Karpas-422 (cell line): ENCODE results near the gene WNT1. TPM values are rescaled to one million over a fixed set of nuclear protein-coding genes. Genes with fewer than 3 reads are reported as not detected.

ENCODE experiments used
- DNase-seq: peaks from one replicate; pipeline ENCODE4 v3.0.0-alpha.2; 2015
- H2AFZ ChIP-seq: fragments of 200-600 bp; sonication (generic); 2 replicates; pipeline ENCODE4 v1.6.1; 2014; ENCODE audit warnings: antibody characterized with exemption, low read length, mixed read lengths
- H3K27ac ChIP-seq: fragments of 200-600 bp; sonication (generic); 2 replicates; pipeline ENCODE4 v1.5.1; 2014; ENCODE audit warnings: mild to moderate bottlenecking, low read length, moderate library complexity
- H3K27me3 ChIP-seq: fragments of 200-600 bp; sonication (generic); 2 replicates; pipeline ENCODE4 v1.6.1; 2014; ENCODE audit warnings: low read length, mixed read lengths
- H3K36me3 ChIP-seq: fragments of 200-600 bp; sonication (generic); 2 replicates; pipeline ENCODE4 v1.6.1; 2014; ENCODE audit warnings: low read length, mixed read lengths; ENCODE audit not compliant: insufficient read depth
- H3K4me1 ChIP-seq: fragments of 200-600 bp; sonication (generic); 2 replicates; pipeline ENCODE4 v1.6.1; 2014; ENCODE audit warnings: mild to moderate bottlenecking, low read length, mixed read lengths
- H3K4me2 ChIP-seq: fragments of 200-600 bp; sonication (generic); 2 replicates; pipeline ENCODE4 v1.6.1; 2014; ENCODE audit warnings: low read length, low read depth, mild to moderate bottlenecking; ENCODE audit not compliant: poor library complexity, severe bottlenecking
- H3K4me3 ChIP-seq: fragments of 200-600 bp; sonication (generic); 2 replicates; pipeline ENCODE4 v1.5.1; 2014; ENCODE audit warnings: mild to moderate bottlenecking, antibody characterized with exemption, low read length, mixed read lengths
- H3K79me2 ChIP-seq: fragments of 200-600 bp; sonication (generic); 2 replicates; pipeline ENCODE4 v1.6.1; 2014; ENCODE audit warnings: mild to moderate bottlenecking, low read length, mixed read lengths
- H3K9ac ChIP-seq: fragments of 200-600 bp; sonication (generic); 2 replicates; pipeline ENCODE4 v1.6.0; 2014; ENCODE audit warnings: low read length
- H3K9me2 ChIP-seq: fragments of 200-600 bp; sonication (generic), shearing (Covaris generic); replicated peaks from 2 replicates; pipeline ENCODE4 v1.6.0; 2014; ENCODE audit warnings: mild to moderate bottlenecking, low read length, moderate library complexity; ENCODE audit not compliant: insufficient read depth
- H3K9me3 ChIP-seq: fragments of 300-700, 200-600 bp; sonication (generic); 2 replicates; pipeline ENCODE4 v1.6.1; 2014; ENCODE audit warnings: low read length, mixed read lengths
- H4K20me1 ChIP-seq: fragments of 200-600 bp; sonication (generic); 2 replicates; pipeline ENCODE4 v1.6.1; 2014; ENCODE audit warnings: mild to moderate bottlenecking, antibody characterized with exemption, low read length, low read depth; ENCODE audit not compliant: insufficient read depth
- total RNA-seq: library from RNA; depleted of rRNA; stranded (reverse); fragments of >200 nt; shearing (Covaris generic); gene quantifications from 2 replicates; pipeline ENCODE4 v1.2.3, GENCODE V29; 2014; ENCODE audit warnings: low replicate concordance

The WNT1 gene
- total RNA-seq, 1 experiment from 2014 or later, result not detected

DNA sequence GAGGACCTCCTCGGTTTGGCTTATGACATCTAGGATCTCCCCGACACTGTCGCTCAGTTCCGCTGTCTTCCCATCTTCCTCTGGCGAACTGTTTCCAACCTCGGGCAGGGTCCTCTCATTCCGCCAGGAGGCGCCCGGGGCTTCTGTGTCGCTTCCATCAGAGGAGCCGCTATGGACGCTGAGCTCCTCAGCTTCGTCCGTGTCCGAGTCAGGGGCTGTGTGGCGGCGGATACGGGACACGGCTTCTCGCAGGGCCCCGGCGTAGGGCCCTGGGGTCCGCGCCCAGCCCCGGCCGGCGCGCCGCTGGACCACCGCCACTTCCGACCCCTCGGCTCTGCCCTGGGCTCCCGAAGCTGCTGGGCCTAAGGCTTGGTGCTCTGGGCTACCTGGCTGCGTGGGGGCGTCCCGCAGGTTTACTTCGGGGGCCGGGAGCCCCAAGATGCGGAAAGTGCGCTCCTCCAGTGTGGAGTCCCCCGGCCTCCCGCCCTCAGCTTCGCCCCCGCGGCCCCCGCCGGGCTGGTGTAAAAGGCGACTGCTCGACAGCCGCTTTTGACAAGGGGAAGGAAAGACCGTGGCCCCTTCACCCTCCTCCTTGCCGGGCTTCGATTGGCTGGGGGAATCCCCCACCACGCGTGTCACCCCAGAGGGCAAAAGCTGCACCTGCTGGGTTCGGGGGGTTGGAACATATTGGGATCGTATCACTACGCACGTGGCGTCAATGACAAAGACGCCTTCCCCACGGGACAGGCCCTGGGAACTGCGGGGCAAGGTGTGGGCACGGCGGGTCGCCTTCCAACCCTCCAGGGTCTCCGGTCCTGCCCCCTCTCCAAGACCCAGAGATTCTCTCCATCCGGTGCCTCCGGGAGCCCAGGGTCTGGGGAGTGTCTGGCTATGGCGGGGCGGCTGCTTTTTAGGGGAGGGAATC lies 18.9 kb downstream of the WNT1 start:
- peak overlapping the region; percentile 93 for H3K4me2 ChIP-seq
- peaks cover 2% of the 10 kb centered on the region for H3K36me3 ChIP-seq
- H3K79me2 ChIP-seq, result no peaks in the 10 kb centered on the region
- H3K9me2 ChIP-seq, result no peaks in the 10 kb centered on the region
- no peaks in the 10 kb centered on the region for H3K27me3 ChIP-seq
- H3K4me3 ChIP-seq, result peak overlapping the region; percentile 67
- peak; percentile 90 for DNase-seq
- H4K20me1 ChIP-seq, result no peaks in the 10 kb centered on the region
- H3K27ac ChIP-seq, result no peak overlapping the region
- peak overlapping the region; percentile 77 for H3K9ac ChIP-seq
- peak overlapping the region; percentile 65; the same call in 1 of the 2 replicates for H2AFZ ChIP-seq
- peaks cover 45% of the 10 kb centered on the region for H3K4me1 ChIP-seq
- H3K9me3 ChIP-seq, result no peaks in the 10 kb centered on the region

DNA sequence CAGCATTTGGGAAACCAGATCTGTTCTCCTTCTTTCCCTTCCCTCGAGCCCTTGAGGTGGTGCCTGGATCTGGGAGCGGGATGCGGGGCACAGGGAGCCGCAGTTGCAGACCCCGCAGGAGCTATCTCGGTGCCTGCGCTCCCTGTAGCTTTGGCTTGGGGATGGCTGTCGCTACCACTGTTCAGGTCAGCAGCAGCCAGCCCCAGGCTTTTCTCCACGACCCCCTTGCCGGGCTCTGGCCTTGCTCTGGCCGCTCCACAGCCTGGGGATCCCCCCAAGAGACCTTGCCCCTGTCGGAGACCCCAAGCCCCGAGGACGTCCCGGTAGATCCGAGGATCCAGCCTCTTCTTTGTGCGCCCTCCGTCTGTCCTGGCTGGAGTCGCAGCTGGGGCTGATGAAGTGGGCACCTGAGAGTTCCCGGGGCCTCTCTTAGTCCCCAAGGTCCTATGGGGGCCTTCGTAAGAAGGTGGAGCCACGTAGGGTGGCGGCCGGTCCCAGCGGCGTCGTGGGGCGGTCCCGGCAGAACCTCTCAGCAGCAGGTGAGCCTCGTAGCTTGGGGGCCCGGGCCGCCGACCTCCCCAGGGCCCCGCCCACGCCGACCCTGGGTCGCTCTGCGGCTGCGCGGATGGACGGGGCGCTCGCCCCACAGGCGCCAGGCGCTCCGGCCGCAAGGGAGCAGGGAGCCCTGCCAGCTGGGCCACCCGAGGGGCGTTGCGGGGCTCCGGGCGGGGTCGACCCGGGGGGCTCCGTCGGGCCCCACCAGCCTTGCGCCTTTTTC lies 19.8 kb downstream of the WNT1 start:
- DNase-seq, result peak; percentile 77
- H3K79me2 ChIP-seq, result no peaks in the 10 kb centered on the region
- H2AFZ ChIP-seq, result peak overlapping the region; percentile 48; the same call in 1 of the 2 replicates
- H3K4me1 ChIP-seq, result peaks cover 45% of the 10 kb centered on the region
- peak overlapping the region; percentile 77 for H3K9ac ChIP-seq
- no peaks in the 10 kb centered on the region for H3K27me3 ChIP-seq
- peaks cover 9% of the 10 kb centered on the region for H3K36me3 ChIP-seq
- no peaks in the 10 kb centered on the region for H4K20me1 ChIP-seq
- H3K4me3 ChIP-seq, result peak overlapping the region; percentile 67
- H3K4me2 ChIP-seq, result peak overlapping the region; percentile 93
- H3K9me3 ChIP-seq, result no peaks in the 10 kb centered on the region
- H3K27ac ChIP-seq, result no peak overlapping the region
- no peaks in the 10 kb centered on the region for H3K9me2 ChIP-seq

DNA sequence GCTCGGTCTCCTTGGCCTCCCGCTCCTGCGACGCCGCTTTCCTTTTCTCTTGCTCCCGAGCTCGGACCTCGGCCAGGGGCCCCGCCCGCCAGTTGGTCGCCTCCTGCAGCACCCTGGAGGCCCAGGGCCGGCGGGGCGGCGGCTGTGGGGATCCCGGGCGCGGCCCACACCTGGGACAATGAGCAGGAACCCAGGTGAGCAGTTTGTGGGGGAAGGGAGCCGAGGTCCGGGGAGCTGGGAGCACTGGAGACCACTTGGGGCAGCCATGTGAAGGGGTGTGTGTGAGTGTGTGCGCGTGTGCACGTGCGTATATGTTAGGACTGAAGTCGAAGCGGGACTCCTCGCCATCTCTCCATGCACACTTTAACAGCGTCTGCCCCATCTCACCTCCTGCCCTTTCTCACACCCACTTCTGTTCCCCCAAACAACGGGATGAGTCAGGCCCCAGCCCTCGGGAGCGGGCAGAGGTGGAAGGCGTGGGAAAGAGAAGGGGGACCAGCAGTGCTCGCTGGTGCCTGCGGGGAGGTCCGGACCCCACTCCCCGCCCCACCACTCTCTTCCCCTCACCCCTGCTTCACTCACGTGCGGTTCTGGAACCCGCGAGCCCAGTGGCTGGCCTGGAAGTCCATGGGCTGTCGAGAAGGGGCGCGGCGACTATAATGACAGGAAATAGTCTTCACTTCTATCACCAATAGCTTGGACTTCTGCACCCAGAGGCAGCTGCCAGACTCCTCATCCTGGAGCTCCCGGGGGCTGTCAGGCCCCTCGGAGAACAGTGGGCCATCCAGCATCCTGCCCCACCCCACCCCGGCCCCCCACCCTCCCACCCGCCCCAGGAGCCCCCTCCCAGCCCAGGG lies 20.6 kb downstream of the WNT1 start:
- Histone ChIP-seq H3K9me3 (no peaks in the 10 kb centered on the region), H3K4me3 (peak overlapping the region; percentile 67), H3K9ac (peak overlapping the region; percentile 77)

DNA sequence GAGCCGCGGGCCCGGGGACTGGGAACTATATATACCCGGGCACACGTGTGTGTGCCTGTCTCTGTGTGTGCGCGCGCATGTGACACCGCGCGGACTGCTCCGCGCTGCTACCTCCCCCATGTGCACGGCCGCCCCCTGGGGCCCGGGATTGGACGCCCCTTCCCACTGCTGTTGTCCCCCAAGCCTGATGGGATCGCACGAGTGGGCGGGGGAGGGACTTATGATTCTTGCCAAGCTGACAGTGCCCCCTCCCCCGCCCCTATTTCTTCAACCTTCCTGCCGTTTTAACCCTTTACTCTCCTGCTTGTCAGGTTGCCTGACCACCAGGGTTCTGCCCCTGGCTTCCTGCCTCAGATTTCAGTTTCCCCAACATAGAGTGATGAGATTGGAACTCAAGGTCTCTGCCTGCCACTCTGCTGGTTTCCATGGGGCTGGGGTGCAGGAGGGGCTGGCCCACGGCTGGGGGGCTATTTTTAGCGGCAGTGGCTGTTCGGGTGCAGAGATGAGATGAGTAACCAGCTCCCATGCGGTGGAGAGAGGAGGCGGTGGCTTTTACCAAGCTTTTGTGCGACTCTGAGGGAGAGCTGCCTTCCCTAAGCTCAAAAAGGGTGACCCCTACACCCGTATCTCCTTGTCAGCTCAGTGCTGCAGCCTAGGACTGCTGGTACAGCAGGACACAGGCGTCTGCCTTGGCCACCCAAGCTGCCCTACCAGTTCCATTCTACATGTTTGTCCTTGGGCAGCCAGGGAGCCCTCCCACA lies 21.4 kb downstream of the WNT1 start, which contains the start of gene DDN:
Gene DDN, minus strand, starts transcription at position 5 of the 761 bp plus-strand sequence. CDS start 88 bp downstream, outside the sequence.
- peak; percentile 92 for DNase-seq
- H3K9ac ChIP-seq, result peak within 1 kb of the TSS; percentile 77
- H2AFZ ChIP-seq, result peak within 1 kb of the TSS; percentile 83

More for the DNA sequence above, 20.6 kb downstream of the WNT1 start:
- Histone ChIP-seq H2AFZ (peak overlapping the region; percentile 48), H4K20me1 (no peaks in the 10 kb centered on the region), H3K4me2 (peak overlapping the region; percentile 100), H3K9me2 (no peaks in the 10 kb centered on the region), H3K4me1 (peaks cover 45% of the 10 kb centered on the region), H3K27me3 (no peaks in the 10 kb centered on the region), H3K79me2 (no peaks in the 10 kb centered on the region), H3K36me3 (peaks cover 10% of the 10 kb centered on the region), H3K27ac (no peak overlapping the region)
- DNase-seq, result peak; percentile 69

DNA sequence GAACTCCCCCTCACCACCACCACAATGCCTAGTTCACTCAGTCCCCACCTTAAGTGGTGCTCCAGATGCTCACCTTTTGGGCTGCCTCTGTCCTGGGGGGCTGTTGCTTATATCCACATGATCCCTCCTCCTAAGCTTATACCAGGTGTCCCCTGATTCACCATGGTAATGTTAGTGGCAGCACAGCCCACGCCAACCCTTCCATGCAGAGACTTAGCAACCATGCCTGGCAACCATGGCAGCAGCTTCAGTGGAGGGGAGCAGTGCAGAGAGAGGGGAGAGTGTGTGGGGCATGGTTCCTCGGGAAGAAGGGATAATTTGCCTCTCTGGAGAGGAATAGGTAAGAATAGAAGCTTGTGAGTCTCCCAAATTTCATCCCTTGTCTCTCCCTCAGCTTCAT lies 22.2 kb downstream of the WNT1 start:
- H3K27ac ChIP-seq, result no peak overlapping the region
- H4K20me1 ChIP-seq, result no peaks in the 10 kb centered on the region
- no peak overlapping the region for H2AFZ ChIP-seq
- no peak for DNase-seq
- peaks cover 45% of the 10 kb centered on the region for H3K4me1 ChIP-seq
- no peaks in the 10 kb centered on the region for H3K79me2 ChIP-seq
- peak overlapping the region; percentile 74 for H3K9ac ChIP-seq
- peak overlapping the region; percentile 100 for H3K4me2 ChIP-seq
- H3K4me3 ChIP-seq, result peak overlapping the region; percentile 86
- H3K27me3 ChIP-seq, result no peaks in the 10 kb centered on the region
- no peaks in the 10 kb centered on the region for H3K9me3 ChIP-seq
- H3K9me2 ChIP-seq, result no peaks in the 10 kb centered on the region
- H3K36me3 ChIP-seq, result peaks cover 13% of the 10 kb centered on the region

More for the DNA sequence above, 21.4 kb downstream of the WNT1 start, which contains the start of gene DDN:
- Histone ChIP-seq H3K4me1 (peaks cover 45% of the 10 kb centered on the region), H3K4me3 (peak within 1 kb of the TSS; percentile 86), H3K27ac (no peak within 1 kb of the TSS), H3K4me2 (peak within 1 kb of the TSS; percentile 100), H3K36me3 (peaks cover 10% of the 10 kb centered on the region), H3K27me3 (no peaks in the 10 kb centered on the region), H3K9me3 (no peaks in the 10 kb centered on the region), H4K20me1 (no peaks in the 10 kb centered on the region), H3K79me2 (no peaks in the 10 kb centered on the region), H3K9me2 (no peaks in the 10 kb centered on the region)

DNA sequence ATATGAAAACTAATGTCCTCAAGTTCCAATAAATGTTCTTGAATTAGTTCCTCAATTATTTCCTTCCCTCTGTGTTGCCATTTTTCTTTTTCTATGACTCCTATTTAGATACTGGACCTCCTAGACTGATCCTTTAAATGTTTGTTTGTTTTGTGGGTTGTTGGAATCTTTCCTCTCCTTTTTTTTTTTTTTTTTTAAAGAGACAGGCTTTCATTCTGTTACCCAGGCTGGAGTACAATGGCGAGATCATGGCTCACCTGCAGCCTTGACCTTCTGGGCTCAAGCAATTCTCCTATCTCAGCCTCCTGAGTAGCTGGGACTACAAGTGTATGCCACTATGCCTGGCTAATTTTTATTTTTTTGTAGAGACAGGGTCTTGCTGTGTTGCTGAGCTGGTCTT lies 30.8 kb downstream of the WNT1 start:
- no peaks in the 10 kb centered on the region for H4K20me1 ChIP-seq
- H3K4me1 ChIP-seq, result no peaks in the 10 kb centered on the region
- H3K9me2 ChIP-seq, result no peaks in the 10 kb centered on the region
- no peak overlapping the region for H2AFZ ChIP-seq
- no peak overlapping the region for H3K27ac ChIP-seq
- DNase-seq, result no peak
- H3K9ac ChIP-seq, result no peak overlapping the region
- H3K36me3 ChIP-seq, result peaks cover 6% of the 10 kb centered on the region; the same call in 1 of the 2 replicates
- H3K4me3 ChIP-seq, result no peak overlapping the region
- no peaks in the 10 kb centered on the region for H3K27me3 ChIP-seq
- H3K9me3 ChIP-seq, result no peaks in the 10 kb centered on the region
- H3K4me2 ChIP-seq, result no peak overlapping the region
- no peaks in the 10 kb centered on the region for H3K79me2 ChIP-seq

DNA sequence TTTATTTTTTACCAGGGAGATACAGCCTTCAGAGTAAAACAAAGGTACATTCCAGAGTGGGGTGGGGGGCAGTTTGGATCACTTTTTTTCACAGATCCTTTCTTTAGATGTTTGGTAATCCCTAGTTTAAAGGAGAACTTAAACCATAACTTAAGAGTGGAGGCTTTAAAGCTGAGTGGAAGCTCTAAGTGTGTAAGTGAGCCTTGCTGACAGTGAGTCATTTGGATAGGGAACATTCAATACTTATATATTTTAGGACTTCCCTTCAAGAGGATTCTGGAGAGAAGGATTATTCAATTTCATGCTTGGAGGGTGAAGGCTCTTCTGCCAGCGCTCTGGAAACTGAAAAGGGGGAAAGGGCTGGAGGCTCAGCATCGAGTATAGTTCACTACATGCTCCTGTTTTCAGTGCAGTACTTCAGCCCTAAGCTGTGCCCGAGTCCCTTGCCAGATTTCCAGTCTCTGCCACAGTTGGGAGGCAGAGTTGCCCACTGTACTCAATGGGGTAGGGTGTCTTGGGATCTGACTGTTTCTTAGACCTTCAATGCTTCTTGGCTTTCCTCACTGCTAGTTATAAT lies 32.1 kb downstream of the WNT1 start:
- no peaks in the 10 kb centered on the region for H4K20me1 ChIP-seq
- peaks cover 9% of the 10 kb centered on the region for H3K79me2 ChIP-seq
- H3K27ac ChIP-seq, result no peak overlapping the region
- H3K36me3 ChIP-seq, result peaks cover 3% of the 10 kb centered on the region; the same call in 1 of the 2 replicates
- H3K9me3 ChIP-seq, result no peaks in the 10 kb centered on the region
- no peak overlapping the region for H2AFZ ChIP-seq
- no peaks in the 10 kb centered on the region for H3K27me3 ChIP-seq
- no peak overlapping the region for H3K4me2 ChIP-seq
- H3K4me3 ChIP-seq, result no peak overlapping the region
- no peak overlapping the region for H3K9ac ChIP-seq
- H3K4me1 ChIP-seq, result no peaks in the 10 kb centered on the region
- H3K9me2 ChIP-seq, result no peaks in the 10 kb centered on the region
- no peak for DNase-seq
